Peyer's patch (tissue), 4 donors: ENCODE data around the gene STX18.

ENCODE experiments used
- CTCF ChIP-seq, 6 experiments: fragments of 450-650 bp in 4 of 6; fragments of 200-600 bp in 2 of 6; sonication (generic) in 1 of 6; IDR thresholded peaks; one replicate each; pipeline ENCODE4 v1.5.1; 2017 to 2019; ENCODE audit warnings: antibody characterized with exemption in 6 of 6, mild to moderate bottlenecking in 3 of 6, moderate library complexity in 1 of 6
- POLR2A ChIP-seq, 2 donors: fragments of 450-650 bp; IDR thresholded peaks; one replicate each; pipeline ENCODE4 v1.5.1; 2017; ENCODE audit warnings: antibody characterized with exemption in 2 of 2, mild to moderate bottlenecking in 2 of 2, moderate library complexity in 2 of 2

DNA sequence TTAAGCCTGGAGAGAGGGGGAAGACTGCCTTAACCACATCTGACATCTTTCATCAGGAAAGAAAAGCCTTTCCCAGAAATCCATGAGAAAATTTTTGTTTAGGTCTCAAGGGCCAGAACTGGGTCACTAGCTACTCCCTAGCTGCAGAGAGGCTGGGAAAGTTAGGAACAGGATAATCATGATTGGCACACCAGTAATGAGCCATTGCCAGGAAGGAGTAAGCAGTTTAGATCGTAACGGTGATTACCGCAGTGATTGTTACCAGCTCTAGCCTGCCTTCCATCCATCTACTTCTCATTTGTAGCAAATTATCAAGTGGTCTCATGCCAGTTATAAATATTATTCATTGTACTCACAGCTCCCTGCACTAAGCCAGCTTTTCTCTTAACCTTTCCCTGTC lies 22.7 kb upstream of the STX18 start:
- no peak for TF ChIP-seq POLR2A (IDR thresholded peaks at IDR 0.05)
- TF ChIP-seq CTCF (IDR thresholded peaks at IDR 0.05) = no peak
